ENCODE measurements around the gene KRTAP20-1.
A peak's percentile ranks its signal among the peaks of the same experiment; 100 is the strongest.

Gene KRTAP20-1

GRCh38 chr21:30592140-30592539 lies 24.1 kb upstream of the KRTAP20-1 start, which contains the start of gene KRTAP6-3:
Gene KRTAP6-3 (plus strand): TSS chr21:30592440. CDS start chr21:30592446, 6 bp downstream.
- no peaks in the 10 kb centered on the region for H3K27me3 ChIP-seq (ENCODE audit: insufficient read depth, insufficient read length)
- no peak within 1 kb of the TSS for H3K4me3 ChIP-seq (ENCODE audit: insufficient read length, low read depth)
- no peaks in the 10 kb centered on the region for H3K36me3 ChIP-seq (ENCODE audit: insufficient read depth, insufficient read length, low read length)
- H3K4me1 ChIP-seq (ENCODE audit: insufficient read depth, insufficient read length) = no peaks in the 10 kb centered on the region
- H3K9ac ChIP-seq (ENCODE audit: insufficient read length, low read depth) = no peak within 1 kb of the TSS
- DNase-seq (ENCODE audit: low read depth, low spot score) = no peak
- TF ChIP-seq YY1 (IDR thresholded peaks at IDR 0.05; ENCODE audit: insufficient read depth, insufficient read length) (no peak), ZNF274 (IDR thresholded peaks at IDR 0.05; ENCODE audit: low read depth, low read length) (no peak), SUZ12 (IDR thresholded peaks at IDR 0.05; ENCODE audit: extremely low read depth, insufficient read depth, insufficient read length) (no peak)
- H3K9me3 ChIP-seq (ENCODE audit: insufficient read depth, low read length) = no peaks in the 10 kb centered on the region

GRCh38 chr21:30598802-30599201 lies 17.4 kb upstream of the KRTAP20-1 start, which contains the start of gene KRTAP6-2:
Gene KRTAP6-2 (minus strand): TSS chr21:30598902. CDS start chr21:30598874, 28 bp downstream.
- DNase-seq (ENCODE audit: low read depth, low spot score) = no peak
- no peak for TF ChIP-seq ZNF274 (IDR thresholded peaks at IDR 0.05; ENCODE audit: low read depth, low read length)
- TF ChIP-seq YY1 (IDR thresholded peaks at IDR 0.05; ENCODE audit: insufficient read depth, insufficient read length) = no peak
- no peak for TF ChIP-seq SUZ12 (IDR thresholded peaks at IDR 0.05; ENCODE audit: extremely low read depth, insufficient read depth, insufficient read length)
- Histone ChIP-seq H3K27me3 (ENCODE audit: insufficient read depth, insufficient read length) (no peaks in the 10 kb centered on the region), H3K4me1 (ENCODE audit: insufficient read depth, insufficient read length) (no peaks in the 10 kb centered on the region), H3K9ac (ENCODE audit: insufficient read length, low read depth) (no peak within 1 kb of the TSS), H3K36me3 (ENCODE audit: insufficient read depth, insufficient read length, low read length) (no peaks in the 10 kb centered on the region), H3K9me3 (ENCODE audit: insufficient read depth, low read length) (no peaks in the 10 kb centered on the region), H3K4me3 (ENCODE audit: insufficient read length, low read depth) (no peak within 1 kb of the TSS)

GRCh38 chr21:30600787-30601186 lies 15.4 kb upstream of the KRTAP20-1 start, which contains the start of gene KRTAP22-1:
Gene KRTAP22-1 (plus strand): TSS chr21:30601087.
- no peak within 1 kb of the TSS for H3K4me3 ChIP-seq (ENCODE audit: insufficient read length, low read depth)
- no peak for TF ChIP-seq SUZ12 (IDR thresholded peaks at IDR 0.05; ENCODE audit: extremely low read depth, insufficient read depth, insufficient read length)
- no peak for TF ChIP-seq ZNF274 (IDR thresholded peaks at IDR 0.05; ENCODE audit: low read depth, low read length)
- TF ChIP-seq YY1 (IDR thresholded peaks at IDR 0.05; ENCODE audit: insufficient read depth, insufficient read length) = no peak
- no peaks in the 10 kb centered on the region for H3K4me1 ChIP-seq (ENCODE audit: insufficient read depth, insufficient read length)
- no peak within 1 kb of the TSS for H3K9ac ChIP-seq (ENCODE audit: insufficient read length, low read depth)
- H3K9me3 ChIP-seq (ENCODE audit: insufficient read depth, low read length) = no peaks in the 10 kb centered on the region
- no peaks in the 10 kb centered on the region for H3K27me3 ChIP-seq (ENCODE audit: insufficient read depth, insufficient read length)
- no peaks in the 10 kb centered on the region for H3K36me3 ChIP-seq (ENCODE audit: insufficient read depth, insufficient read length, low read length)
- no peak for DNase-seq (ENCODE audit: low read depth, low spot score)

- peak; percentile 20 for DNase-seq (ENCODE audit: low read depth, low spot score)
- H3K9ac ChIP-seq (ENCODE audit: insufficient read length, low read depth) = no peak overlapping the region
- H3K27me3 ChIP-seq (ENCODE audit: insufficient read depth, insufficient read length) = no peaks in the 10 kb centered on the region
- H3K4me3 ChIP-seq (ENCODE audit: insufficient read length, low read depth) = no peak overlapping the region
- H3K4me1 ChIP-seq (ENCODE audit: insufficient read depth, insufficient read length) = no peaks in the 10 kb centered on the region
- H3K36me3 ChIP-seq (ENCODE audit: insufficient read depth, insufficient read length, low read length) = no peaks in the 10 kb centered on the region
- no peak for TF ChIP-seq SUZ12 (IDR thresholded peaks at IDR 0.05; ENCODE audit: extremely low read depth, insufficient read depth, insufficient read length)
- TF ChIP-seq YY1 (IDR thresholded peaks at IDR 0.05; ENCODE audit: insufficient read depth, insufficient read length) = no peak
- TF ChIP-seq ZNF274 (IDR thresholded peaks at IDR 0.05; ENCODE audit: low read depth, low read length) = no peak
- H3K9me3 ChIP-seq (ENCODE audit: insufficient read depth, low read length) = no peaks in the 10 kb centered on the region
Measured at GRCh38 chr21:30605968-30606367, 10.3 kb upstream of the KRTAP20-1 start.

GRCh38 chr21:30612132-30612531 lies 4.1 kb upstream of the KRTAP20-1 start:
- TF ChIP-seq SUZ12 (IDR thresholded peaks at IDR 0.05; ENCODE audit: extremely low read depth, insufficient read depth, insufficient read length) (no peak), ZNF274 (IDR thresholded peaks at IDR 0.05; ENCODE audit: low read depth, low read length) (no peak), YY1 (IDR thresholded peaks at IDR 0.05; ENCODE audit: insufficient read depth, insufficient read length) (no peak)
- Histone ChIP-seq H3K9me3 (ENCODE audit: insufficient read depth, low read length) (no peaks in the 10 kb centered on the region), H3K4me3 (ENCODE audit: insufficient read length, low read depth) (no peak overlapping the region), H3K9ac (ENCODE audit: insufficient read length, low read depth) (no peak overlapping the region), H3K4me1 (ENCODE audit: insufficient read depth, insufficient read length) (no peaks in the 10 kb centered on the region), H3K36me3 (ENCODE audit: insufficient read depth, insufficient read length, low read length) (no peaks in the 10 kb centered on the region), H3K27me3 (ENCODE audit: insufficient read depth, insufficient read length) (no peaks in the 10 kb centered on the region)
- DNase-seq (ENCODE audit: low read depth, low spot score) = no peak

- no peak within 1 kb of the TSS for H3K4me3 ChIP-seq (ENCODE audit: insufficient read length, low read depth)
- TF ChIP-seq YY1 (IDR thresholded peaks at IDR 0.05; ENCODE audit: insufficient read depth, insufficient read length) = no peak
- TF ChIP-seq ZNF274 (IDR thresholded peaks at IDR 0.05; ENCODE audit: low read depth, low read length) = no peak
- no peak for TF ChIP-seq SUZ12 (IDR thresholded peaks at IDR 0.05; ENCODE audit: extremely low read depth, insufficient read depth, insufficient read length)
- no peak within 1 kb of the TSS for H3K9ac ChIP-seq (ENCODE audit: insufficient read length, low read depth)
- no peaks in the 10 kb centered on the region for H3K27me3 ChIP-seq (ENCODE audit: insufficient read depth, insufficient read length)
- H3K4me1 ChIP-seq (ENCODE audit: insufficient read depth, insufficient read length) = no peaks in the 10 kb centered on the region
- DNase-seq (ENCODE audit: low read depth, low spot score) = no peak
- H3K9me3 ChIP-seq (ENCODE audit: insufficient read depth, low read length) = no peaks in the 10 kb centered on the region
- no peaks in the 10 kb centered on the region for H3K36me3 ChIP-seq (ENCODE audit: insufficient read depth, insufficient read length, low read length)
Measured at GRCh38 chr21:30613836-30614235, 2.4 kb upstream of the KRTAP20-1 start, which contains the start of gene KRTAP6-1. Gene KRTAP6-1 (minus strand): TSS chr21:30613930. CDS start chr21:30613904, 26 bp downstream.

GRCh38 chr21:30615199-30615598 lies 1.0 kb upstream of the KRTAP20-1 start:
- H3K9me3 ChIP-seq (ENCODE audit: insufficient read depth, low read length) = no peaks in the 10 kb centered on the region
- H3K36me3 ChIP-seq (ENCODE audit: insufficient read depth, insufficient read length, low read length) = no peaks in the 10 kb centered on the region
- H3K4me3 ChIP-seq (ENCODE audit: insufficient read length, low read depth) = no peak overlapping the region
- TF ChIP-seq SUZ12 (IDR thresholded peaks at IDR 0.05; ENCODE audit: extremely low read depth, insufficient read depth, insufficient read length) = no peak
- TF ChIP-seq ZNF274 (IDR thresholded peaks at IDR 0.05; ENCODE audit: low read depth, low read length) = no peak
- no peak for TF ChIP-seq YY1 (IDR thresholded peaks at IDR 0.05; ENCODE audit: insufficient read depth, insufficient read length)
- H3K4me1 ChIP-seq (ENCODE audit: insufficient read depth, insufficient read length) = no peaks in the 10 kb centered on the region
- no peak for DNase-seq (ENCODE audit: low read depth, low spot score)
- H3K9ac ChIP-seq (ENCODE audit: insufficient read length, low read depth) = no peak overlapping the region
- H3K27me3 ChIP-seq (ENCODE audit: insufficient read depth, insufficient read length) = no peaks in the 10 kb centered on the region
